Activated effector memory CD4-positive, alpha-beta T cell treated with anti-CD3 and anti-CD28 coated beads, Interleukin-2, amount 50 U/mL, for 16 hours (primary cell): Measurements from ENCODE around the gene TBX1.

Source experiments
- DNase-seq: peaks from one replicate; pipeline ENCODE4 v3.0.0-alpha.2; 2020

The TBX1 gene

DNA sequence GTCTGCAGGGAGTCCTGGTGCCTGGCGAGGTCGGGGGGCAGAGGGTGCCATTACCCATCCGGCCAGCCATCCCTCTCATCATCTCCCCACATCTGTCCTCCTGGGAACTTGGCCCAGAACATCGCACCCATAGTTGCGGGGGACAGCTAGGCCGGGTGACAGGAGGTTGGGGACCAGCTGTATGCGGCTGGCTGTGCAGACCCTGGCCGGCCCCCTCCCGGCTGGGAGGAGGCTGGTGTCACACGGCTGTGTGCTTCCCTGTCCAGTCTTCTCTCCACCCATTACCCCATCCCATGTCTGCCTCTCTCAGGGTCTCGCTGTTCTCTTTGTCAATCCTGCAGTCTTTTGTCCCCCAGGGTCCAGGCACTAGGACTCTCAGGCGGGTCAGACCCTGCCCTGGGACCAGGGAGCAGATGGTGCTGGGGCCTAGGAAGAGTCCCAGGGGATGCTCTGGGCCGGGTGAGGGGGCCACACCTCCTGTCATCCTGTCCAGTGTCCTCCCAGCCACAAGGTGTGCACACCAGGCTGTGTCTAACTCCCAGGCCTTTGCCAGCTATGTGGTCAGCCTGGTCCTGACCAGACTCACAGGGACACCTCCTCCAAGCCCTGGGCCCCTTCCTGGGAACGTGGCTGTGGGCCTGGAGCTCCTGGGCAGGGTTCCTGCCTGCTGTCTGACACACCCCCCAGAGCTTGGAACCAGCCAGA lies 6.4 kb upstream of the TBX1 start:
- no peak for DNase-seq

- DNase-seq, result no peak
Observed at GRCh38 chr22:19754701-19755144, 5.9 kb upstream of the TBX1 start.

GRCh38 chr22:19755145-19755710 lies 5.3 kb upstream of the TBX1 start:
- DNase-seq, result no peak

GRCh38 chr22:19755722-19756287 lies 4.8 kb upstream of the TBX1 start:
- no peak for DNase-seq

- peak; percentile 88 for DNase-seq
Observed at GRCh38 chr22:19756288-19757128, 4.1 kb upstream of the TBX1 start.

DNA sequence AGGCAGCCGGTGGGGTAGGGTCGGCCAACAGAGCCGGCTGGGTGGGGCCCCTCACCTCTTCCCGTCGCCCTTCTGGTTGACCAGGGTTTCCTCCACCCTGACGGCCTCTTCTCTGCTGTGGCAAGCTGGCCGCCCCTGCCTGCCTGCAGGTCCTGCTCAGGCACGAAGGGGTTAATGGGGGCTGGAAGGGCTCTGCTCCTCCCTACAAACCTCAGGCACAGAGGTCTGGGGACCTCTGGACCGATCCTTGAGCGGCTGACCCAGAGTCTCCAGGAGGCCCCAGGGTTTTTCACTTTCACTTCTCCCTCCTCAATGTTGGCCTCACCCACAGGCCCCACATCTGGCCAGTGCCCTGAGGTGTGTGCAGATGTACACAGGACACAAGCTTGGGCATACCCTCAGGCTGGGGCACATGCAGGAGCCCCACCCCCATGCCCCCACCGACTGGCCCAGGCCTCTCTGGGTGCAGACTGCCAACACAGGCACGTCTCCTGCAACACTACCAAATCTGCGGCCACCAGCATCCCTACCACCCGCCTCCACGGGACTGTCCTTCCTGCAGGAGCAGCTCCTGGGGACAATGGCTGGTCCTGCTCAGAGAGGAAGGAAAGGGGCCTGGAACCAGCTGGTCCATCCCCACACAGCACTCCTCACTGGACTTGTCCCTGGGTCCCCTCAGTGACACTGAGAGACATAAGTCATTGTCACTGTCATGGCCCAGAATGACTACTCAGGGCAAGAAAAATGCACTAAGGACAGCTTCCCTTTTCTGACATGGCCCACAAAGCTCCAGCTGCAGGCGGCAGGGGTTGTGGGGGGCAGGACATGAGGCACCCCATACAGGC lies 3.2 kb upstream of the TBX1 start:
- no peak for DNase-seq

GRCh38 chr22:19757985-19758895 lies 2.3 kb upstream of the TBX1 start:
- no peak for DNase-seq

DNA sequence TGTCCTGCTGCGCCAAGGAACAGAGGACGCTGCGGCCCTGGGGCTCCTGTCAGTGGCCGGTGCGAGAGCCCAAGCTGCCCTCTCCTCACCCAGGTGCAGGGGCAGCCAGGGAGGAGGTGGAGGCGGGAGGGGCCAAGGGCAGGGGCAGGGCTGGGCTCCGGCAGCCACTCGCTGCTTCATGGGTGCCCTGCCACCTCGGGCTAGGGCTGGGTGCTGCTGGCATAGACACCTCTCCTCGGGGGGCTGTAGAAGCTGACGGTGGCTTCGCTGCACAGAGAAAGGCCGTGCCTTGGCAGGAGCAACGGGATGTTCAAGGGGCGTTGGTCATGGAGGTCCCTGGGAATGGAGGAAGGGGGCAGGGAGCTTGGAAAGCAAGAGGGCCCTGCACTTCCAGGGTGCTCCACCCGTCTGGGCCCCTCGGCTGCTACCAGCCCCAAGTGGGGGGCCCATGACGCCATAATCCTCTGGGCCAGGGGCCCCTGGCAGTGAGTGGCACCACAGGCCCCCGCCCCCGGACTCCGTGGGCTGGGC lies 1.6 kb upstream of the TBX1 start:
- no peak for DNase-seq

DNA sequence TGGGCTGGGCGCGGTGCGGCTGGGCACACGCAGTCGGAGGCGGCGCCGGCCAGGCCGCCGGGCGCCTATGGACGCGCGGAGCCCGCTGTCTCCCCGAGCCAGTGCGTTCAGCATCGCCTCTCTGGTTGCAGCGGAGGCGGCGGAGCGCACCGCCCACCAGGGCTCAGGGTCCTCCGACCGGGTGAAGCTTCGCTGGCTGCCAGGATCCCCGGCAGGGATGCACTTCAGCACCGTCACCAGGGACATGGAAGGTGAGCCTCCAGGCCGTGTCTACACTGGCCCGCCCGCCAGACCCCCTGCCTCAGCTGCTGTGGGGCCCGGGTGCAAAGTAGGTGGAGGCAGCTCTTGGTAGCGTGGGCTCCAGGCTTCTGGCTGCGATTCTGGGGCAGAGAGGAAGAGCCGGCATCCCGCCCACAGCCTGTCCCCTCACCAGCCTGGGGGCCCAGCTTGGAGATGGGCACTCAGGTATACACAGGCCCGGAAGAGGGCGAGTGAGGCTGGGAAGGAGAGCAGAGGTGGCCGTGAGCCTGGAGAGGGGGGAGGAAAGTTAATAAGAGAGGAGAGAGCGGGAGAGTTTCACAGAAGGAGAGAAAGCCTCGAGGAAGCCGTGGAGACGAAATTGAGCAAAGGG lies 1.0 kb upstream of the TBX1 start:
- no peak for DNase-seq

DNA sequence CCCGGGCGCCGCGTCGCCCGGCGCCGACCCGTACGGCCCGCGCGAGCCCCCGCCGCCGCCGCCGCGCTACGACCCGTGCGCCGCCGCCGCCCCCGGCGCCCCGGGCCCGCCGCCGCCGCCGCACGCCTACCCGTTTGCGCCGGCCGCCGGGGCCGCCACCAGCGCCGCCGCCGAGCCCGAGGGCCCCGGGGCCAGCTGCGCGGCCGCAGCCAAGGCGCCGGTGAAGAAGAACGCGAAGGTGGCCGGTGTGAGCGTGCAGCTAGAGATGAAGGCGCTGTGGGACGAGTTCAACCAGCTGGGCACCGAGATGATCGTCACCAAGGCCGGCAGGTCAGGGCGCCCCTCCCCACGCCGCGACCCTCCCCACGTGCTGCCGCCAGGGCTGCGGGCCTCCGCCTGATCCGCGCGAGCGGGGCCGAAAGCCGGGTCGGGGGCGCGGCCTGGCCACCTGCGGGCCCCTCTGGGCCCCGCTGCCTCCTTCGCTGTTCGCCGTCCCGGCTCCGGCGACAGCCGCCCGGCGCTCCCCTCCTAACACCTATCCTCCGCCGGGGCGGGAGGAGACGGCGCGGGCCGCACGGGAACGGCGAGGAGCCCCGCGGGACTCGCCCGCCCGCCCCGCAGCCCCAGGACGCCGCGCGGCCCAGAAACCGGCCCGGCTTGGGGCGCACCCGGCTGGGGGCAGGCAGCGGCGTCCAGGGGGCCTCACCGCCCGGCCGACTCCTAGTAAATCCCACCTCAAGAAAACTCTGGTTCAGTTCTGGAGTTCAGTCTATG lies 560 bp downstream of the TBX1 start:
- DNase-seq, result no peak

DNA sequence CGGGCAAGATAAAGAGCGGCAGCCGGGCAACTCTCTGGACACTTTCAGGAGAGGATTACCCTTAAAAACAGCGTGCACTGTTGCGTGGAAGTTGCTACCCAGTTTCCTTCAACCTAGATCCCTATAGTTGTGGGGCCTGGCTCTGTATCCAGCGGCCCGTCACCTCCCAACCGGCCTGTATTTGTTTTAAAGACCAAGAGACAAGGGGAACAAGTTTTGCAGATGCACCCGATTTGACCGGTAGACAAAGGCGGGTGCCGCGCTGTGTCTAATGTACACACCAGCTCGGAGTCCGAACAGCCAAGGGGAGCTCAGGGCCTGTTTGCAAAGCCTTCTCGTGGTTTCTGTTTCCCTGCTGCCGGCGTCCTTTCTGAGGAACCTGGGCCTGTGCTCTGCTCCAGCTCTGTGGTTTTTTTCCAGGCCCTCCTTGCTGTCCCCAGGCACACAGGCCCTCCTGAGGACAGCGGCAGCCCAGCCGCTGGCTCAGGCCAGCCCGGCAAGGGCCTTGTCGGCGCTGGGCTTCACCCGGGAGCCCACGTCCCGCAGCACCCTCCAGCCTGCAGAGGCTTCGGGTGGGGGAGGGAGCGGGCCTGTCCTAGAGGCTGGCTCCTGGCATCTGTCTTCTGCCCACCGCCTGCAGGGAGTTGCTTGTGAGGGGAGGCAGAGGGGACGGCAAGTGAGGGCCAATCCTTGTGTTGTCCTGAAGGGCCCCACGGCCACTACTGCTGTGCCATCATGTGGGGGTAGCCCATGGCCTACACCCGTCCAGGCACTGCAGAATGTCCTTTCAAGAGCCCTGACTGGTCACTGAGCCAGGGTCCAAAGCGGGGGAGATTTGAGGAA lies 1.4 kb downstream of the TBX1 start:
- DNase-seq, result no peak

DNA sequence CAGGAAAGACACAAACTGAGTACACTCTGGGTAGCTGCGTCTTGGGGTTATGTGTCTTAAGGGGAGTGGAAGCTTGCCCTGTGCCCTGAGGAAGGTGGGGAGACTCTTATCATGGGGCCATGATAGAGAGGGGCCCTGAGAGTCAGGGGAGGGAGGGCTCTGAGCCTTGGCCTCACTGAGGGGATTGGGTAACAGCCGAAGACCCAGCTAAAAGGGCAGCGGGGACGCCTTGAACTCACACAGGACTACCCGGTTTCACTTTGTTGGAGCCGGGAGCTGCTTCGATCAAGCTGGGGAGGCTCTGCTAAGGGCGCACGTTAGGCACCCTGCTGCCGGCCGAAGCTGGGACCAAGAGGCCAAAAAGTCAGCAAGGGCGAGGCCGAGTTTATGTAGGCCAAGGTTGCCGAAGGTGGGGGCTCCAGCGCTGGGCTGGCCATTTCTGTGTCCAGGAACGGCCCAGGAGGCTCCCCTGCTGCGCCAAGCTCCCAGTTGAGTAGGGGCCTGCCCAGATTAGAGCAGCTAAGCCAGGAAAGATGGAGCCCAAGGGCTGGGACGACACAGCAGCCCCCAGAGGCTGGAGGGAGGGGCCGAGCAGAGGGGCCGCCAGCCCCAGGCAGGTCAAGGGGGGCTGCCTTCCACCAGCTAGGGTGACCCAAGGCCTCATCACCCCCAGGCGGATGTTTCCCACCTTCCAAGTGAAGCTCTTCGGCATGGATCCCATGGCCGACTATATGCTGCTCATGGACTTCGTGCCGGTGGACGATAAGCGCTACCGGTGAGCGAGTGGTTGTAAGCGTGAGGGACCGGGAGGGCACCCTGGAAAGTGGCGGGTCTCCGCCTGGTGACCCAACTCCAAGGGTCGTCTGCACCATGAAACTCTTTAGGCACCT lies 2.2 kb downstream of the TBX1 start:
- DNase-seq, result no peak

GRCh38 chr22:19763458-19764298 lies 3.1 kb downstream of the TBX1 start:
- no peak for DNase-seq

DNA sequence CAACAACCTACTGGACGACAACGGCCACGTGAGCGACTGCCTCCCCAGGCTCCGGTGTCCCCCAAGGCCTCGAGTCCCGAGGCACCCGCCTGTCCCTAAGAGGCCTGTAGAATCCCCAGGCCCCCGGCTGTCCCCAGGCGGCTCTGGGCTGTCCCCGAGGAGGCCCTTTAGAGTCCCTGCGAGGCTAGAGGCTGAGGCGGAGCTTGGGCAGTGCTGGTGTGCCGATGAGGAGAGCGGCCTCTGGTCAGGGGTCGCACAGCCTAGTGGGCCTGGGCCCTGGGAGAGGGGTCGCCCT lies 3.7 kb downstream of the TBX1 start:
- DNase-seq, result no peak

DNA sequence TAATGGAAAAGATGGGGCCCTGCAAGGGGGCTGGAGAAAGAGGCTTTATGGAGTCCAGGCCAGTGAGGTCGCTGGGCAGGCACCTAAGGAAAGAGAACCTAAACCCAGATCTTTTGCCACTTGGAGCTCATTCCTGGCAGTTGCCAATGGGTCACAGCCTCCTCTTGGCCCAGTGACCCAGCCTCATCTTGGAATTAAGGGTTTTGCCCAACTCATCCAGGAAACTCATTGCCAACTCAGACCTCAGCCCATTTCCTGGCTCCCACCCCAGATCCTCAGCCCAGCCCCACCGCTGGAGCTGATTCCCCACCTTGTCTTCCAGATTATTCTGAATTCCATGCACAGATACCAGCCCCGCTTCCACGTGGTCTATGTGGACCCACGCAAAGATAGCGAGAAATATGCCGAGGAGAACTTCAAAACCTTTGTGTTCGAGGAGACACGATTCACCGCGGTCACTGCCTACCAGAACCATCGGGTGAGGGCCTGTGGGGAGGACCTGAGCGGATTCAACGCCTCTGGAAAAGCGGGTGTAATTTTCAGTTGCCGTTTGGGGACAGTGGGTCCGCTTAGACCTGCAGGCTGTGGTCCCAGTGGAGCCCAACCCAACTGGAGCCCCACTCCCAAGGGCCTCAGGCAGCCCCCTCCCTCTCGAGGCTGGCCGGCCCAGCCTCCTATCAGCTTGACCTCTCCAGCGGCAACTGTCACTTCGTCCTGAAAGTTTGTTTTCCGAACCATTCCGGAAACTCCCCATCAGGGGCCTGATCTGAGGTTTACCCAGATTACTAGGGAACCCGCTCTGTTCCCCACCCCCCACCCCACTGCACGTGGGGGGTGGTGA lies 4.3 kb downstream of the TBX1 start:
- DNase-seq, result no peak
